Gastroesophageal sphincter (tissue), 4 donors: ENCODE measurements around the gene CADM1. TPM values are rescaled to one million over a fixed set of nuclear protein-coding genes. Genes with fewer than 3 reads are reported as not detected.

Experiments
- ATAC-seq: fragments of 150-250 bp; one replicate; pipeline ENCODE4 v1.9.1; 2016; ENCODE audit warnings: mild to moderate bottlenecking, moderate library complexity
- H3K27ac ChIP-seq, 4 donors: fragments of 200-600 bp; sonication (generic) in 3 of 4; 1 replicate in 3 of 4; 2 replicates in 1 of 4; pipeline ENCODE4 v1.5.1; 2016 to 2019
- H3K27me3 ChIP-seq: fragments of 200-600 bp; sonication (generic); one replicate; pipeline ENCODE4 v1.5.1; 2019
- H3K36me3 ChIP-seq, 2 donors: fragments of 200-600 bp; sonication (generic); one replicate each; pipeline ENCODE4 v1.5.1; 2019; ENCODE audit warnings: control low read depth in 1 of 2
- H3K4me1 ChIP-seq, 3 donors: fragments of 200-600 bp; sonication (generic); 1 replicate in 2 of 3; 2 replicates in 1 of 3; pipeline ENCODE4 v1.5.1; 2016 to 2019; ENCODE audit warnings: control low read depth in 2 of 3
- H3K4me3 ChIP-seq, 2 donors: fragments of 200-600 bp; sonication (generic); one replicate each; pipeline ENCODE4 v1.5.1; 2019; ENCODE audit warnings: mild to moderate bottlenecking in 1 of 2, moderate library complexity in 1 of 2
- H3K9me3 ChIP-seq, 3 donors: fragments of 200-600 bp; sonication (generic); one replicate each; pipeline ENCODE4 v1.5.1; 2017 to 2019; ENCODE audit warnings: control low read depth in 2 of 3
- CTCF ChIP-seq, 4 experiments: fragments of 200-600 bp in 2 of 4; fragments of 450-650 bp in 2 of 4; sonication (generic) in 1 of 4; IDR thresholded peaks; one replicate each; pipeline ENCODE4 v1.5.1; 2017 to 2019; ENCODE audit warnings: antibody characterized with exemption in 4 of 4, mild to moderate bottlenecking in 2 of 4, moderate library complexity in 2 of 4
- EP300 ChIP-seq: sonication (generic); formaldehyde crosslinking; IDR thresholded peaks from one replicate; pipeline ENCODE4 v1.6.1; 2017; ENCODE audit warnings: antibody characterized with exemption, mild to moderate bottlenecking
- POLR2A ChIP-seq, 2 donors: fragments of 450-650 bp; IDR thresholded peaks; one replicate each; pipeline ENCODE4 v1.6.1; 2017; ENCODE audit warnings: antibody characterized with exemption in 2 of 2, mild to moderate bottlenecking in 2 of 2, moderate library complexity in 1 of 2
- POLR2AphosphoS5 ChIP-seq: sonication (generic); formaldehyde crosslinking; IDR thresholded peaks from one replicate; pipeline ENCODE4 v1.6.1; 2017; ENCODE audit warnings: antibody characterized with exemption
- WGBS, 2 donors: methylation state at CpG; one replicate each; pipeline ENCODE4 v1.1.5; 2018; ENCODE audit warnings: low coverage in 1 of 2; 5-methylcytosine and 5-hydroxymethylcytosine counted together
- total RNA-seq, 4 donors: library from RNA; depleted of rRNA; stranded (reverse); fragments of >200 nt; gene quantifications; one replicate each; pipeline ENCODE4 v1.1.0, GENCODE V29; 2016

The CADM1 gene
- total RNA-seq, 4 donors from 2014 or later, result 10.4 to 23.5 (median 17.1) TPM

- Histone ChIP-seq H3K9me3 (no peaks in the 10 kb centered on the region), H3K4me1 (peaks cover 0 to 12% (median 0%) of the 10 kb centered on the region in 3 donors), H3K36me3 (no peaks in the 10 kb centered on the region), H3K4me3 (no peak overlapping the region), H3K27ac (no peak overlapping the region), H3K27me3 (no peaks in the 10 kb centered on the region)
- TF ChIP-seq POLR2AphosphoS5, result no peak
- no peak for TF ChIP-seq POLR2A (IDR thresholded peaks at IDR 0.05)
- no peak for TF ChIP-seq CTCF (IDR thresholded peaks at IDR 0.05)
- no peak for TF ChIP-seq EP300
- ATAC-seq, result no peak
- 43 to 45% methylated on average over 4 to 7 of the region's 7 CpGs for WGBS, 2 donors
These were observed 247.6 kb downstream of the CADM1 start for GRCh38 chr11:115256397-115257197.

GRCh38 chr11:115255006-115255762, 249.0 kb downstream of the CADM1 start:
- H3K4me1 ChIP-seq, result peaks cover 0 to 12% (median 0%) of the 10 kb centered on the region in 3 donors
- 54 to 65% methylated on average over 8 of the region's 9 CpGs for WGBS, 2 donors
- H3K27ac ChIP-seq, result no peak overlapping the region
- no peaks in the 10 kb centered on the region for H3K27me3 ChIP-seq
- H3K4me3 ChIP-seq, result no peak overlapping the region
- H3K9me3 ChIP-seq, result no peaks in the 10 kb centered on the region
- no peak for TF ChIP-seq POLR2A (IDR thresholded peaks at IDR 0.05)
- TF ChIP-seq EP300, result no peak
- TF ChIP-seq POLR2AphosphoS5, result no peak
- TF ChIP-seq CTCF (IDR thresholded peaks at IDR 0.05), result no peak
- no peak for ATAC-seq
- H3K36me3 ChIP-seq, result no peaks in the 10 kb centered on the region

- Histone ChIP-seq H3K27ac (no peak overlapping the region), H3K36me3 (no peaks in the 10 kb centered on the region), H3K4me1 (peaks cover 0 to 1% (median 0%) of the 10 kb centered on the region in 3 donors), H3K4me3 (no peak overlapping the region), H3K27me3 (no peaks in the 10 kb centered on the region), H3K9me3 (no peaks in the 10 kb centered on the region)
- TF ChIP-seq EP300 (no peak), POLR2A (IDR thresholded peaks at IDR 0.05) (no peak), CTCF (IDR thresholded peaks at IDR 0.05) (no peak), POLR2AphosphoS5 (no peak)
- WGBS, 2 donors, result 47 to 56% methylated on average over 4 of the region's 4 CpGs
- ATAC-seq, result no peak
These were observed 253.1 kb downstream of the CADM1 start for GRCh38 chr11:115251126-115251525.

- no peak overlapping the region for H3K4me3 ChIP-seq
- no peak overlapping the region for H3K27ac ChIP-seq
- no peaks in the 10 kb centered on the region for H3K4me1 ChIP-seq
- no peaks in the 10 kb centered on the region for H3K27me3 ChIP-seq
- no peaks in the 10 kb centered on the region for H3K9me3 ChIP-seq
- 56 to 69% methylated on average over 4 of the region's 4 CpGs for WGBS, 2 donors
- no peaks in the 10 kb centered on the region for H3K36me3 ChIP-seq
- no peak for ATAC-seq
- TF ChIP-seq POLR2AphosphoS5, result no peak
- TF ChIP-seq EP300, result no peak
- no peak for TF ChIP-seq POLR2A (IDR thresholded peaks at IDR 0.05)
- TF ChIP-seq CTCF (IDR thresholded peaks at IDR 0.05), result no peak
These were observed 255.1 kb downstream of the CADM1 start for GRCh38 chr11:115249061-115249578.
